GM21723 (cell line): ENCODE data around the gene NPFF.

Source experiments
- ATAC-seq: cut with Tn5 transposase; IDR thresholded peaks from one replicate; pipeline ENCODE4 v1.9.1; 2021; ENCODE audit warnings: mild to moderate bottlenecking, moderate library complexity; ENCODE audit not compliant: unreplicated experiment

The NPFF gene

GRCh38 chr12:53514628-53515290, 7.5 kb upstream of the NPFF start:
- ATAC-seq: no peak

GRCh38 chr12:53513712-53514410, 6.6 kb upstream of the NPFF start:
- ATAC-seq: no peak

GRCh38 chr12:53510181-53510812, 3.0 kb upstream of the NPFF start:
- no peak for ATAC-seq

- peak; percentile 87 for ATAC-seq
These were observed 1.4 kb upstream of the NPFF start for GRCh38 chr12:53508534-53509170.

GRCh38 chr12:53507603-53507885, 260 bp upstream of the NPFF start:
- ATAC-seq: no peak

- ATAC-seq: no peak
These were observed 866 bp downstream of the NPFF start for GRCh38 chr12:53506450-53506785.

GRCh38 chr12:53505555-53506449, 1.5 kb downstream of the NPFF start:
- no peak for ATAC-seq

- no peak for ATAC-seq
These were observed 2.2 kb downstream of the NPFF start for GRCh38 chr12:53505086-53505485.

GRCh38 chr12:53504004-53504920, 3.0 kb downstream of the NPFF start:
- ATAC-seq: no peak

- no peak for ATAC-seq
These were observed 4.1 kb downstream of the NPFF start for GRCh38 chr12:53502983-53503728.

GRCh38 chr12:53502331-53502730, 5.0 kb downstream of the NPFF start:
- no peak for ATAC-seq

- ATAC-seq: no peak
These were observed 5.6 kb downstream of the NPFF start for GRCh38 chr12:53501615-53502181.

- ATAC-seq: peak; percentile 83
These were observed 6.3 kb downstream of the NPFF start, which contains the start of gene TARBP2 for GRCh38 chr12:53500776-53501614. TSS of gene TARBP2 (plus strand) at chr12:53501283. CDS start at chr12:53501409, 126 bp downstream.

- ATAC-seq: no peak
These were observed 7.0 kb downstream of the NPFF start for GRCh38 chr12:53500142-53500775.

GRCh38 chr12:53499266-53500141, 7.8 kb downstream of the NPFF start, which contains the start of gene MAP3K12:
TSS of gene MAP3K12 (minus strand) at chr12:53499458. CDS start at chr12:53487391, 12,067 bp downstream.
- ATAC-seq: no peak

- ATAC-seq: no peak
These were observed 9.1 kb downstream of the NPFF start for GRCh38 chr12:53498235-53498630.
